Peyer's patch (tissue), 4 donors: ENCODE measurements around the gene SSB. TPM values are rescaled to one million over a fixed set of nuclear protein-coding genes. Genes with fewer than 3 reads are reported as not detected.

Experiments used
- DNase-seq, 3 donors: peaks; one replicate each; pipeline ENCODE4 v3.0.0-alpha.2; 2017 to 2019
- H3K27ac ChIP-seq, 4 donors: fragments of 200-600 bp; sonication (generic); one replicate each; pipeline ENCODE4 v1.5.1; 2016 to 2019
- H3K27me3 ChIP-seq, 2 donors: fragments of 200-600 bp; sonication (generic); one replicate each; pipeline ENCODE4 v1.5.1; 2019
- H3K36me3 ChIP-seq, 3 donors: fragments of 200-600 bp; sonication (generic); one replicate each; pipeline ENCODE4 v1.5.1; 2016 to 2019
- H3K4me1 ChIP-seq, 4 donors: fragments of 200-600 bp; sonication (generic); one replicate each; pipeline ENCODE4 v1.5.1; 2016 to 2019
- H3K4me3 ChIP-seq, 4 donors: fragments of 200-600 bp; sonication (generic); 1 replicate in 3 of 4; 2 replicates in 1 of 4; pipeline ENCODE4 v1.5.1; 2016 to 2019; ENCODE audit warnings: mild to moderate bottlenecking in 1 of 4
- H3K9me3 ChIP-seq, 4 donors: fragments of 200-600 bp; sonication (generic); one replicate each; pipeline ENCODE4 v1.5.1; 2016 to 2019; ENCODE audit warnings: mild to moderate bottlenecking in 1 of 4
- CTCF ChIP-seq, 6 experiments: fragments of 450-650 bp in 4 of 6; fragments of 200-600 bp in 2 of 6; sonication (generic) in 1 of 6; IDR thresholded peaks; one replicate each; pipeline ENCODE4 v1.5.1; 2017 to 2019; ENCODE audit warnings: antibody characterized with exemption in 6 of 6, mild to moderate bottlenecking in 3 of 6, moderate library complexity in 1 of 6
- POLR2A ChIP-seq, 2 donors: fragments of 450-650 bp; IDR thresholded peaks; one replicate each; pipeline ENCODE4 v1.5.1; 2017; ENCODE audit warnings: antibody characterized with exemption in 2 of 2, mild to moderate bottlenecking in 2 of 2, moderate library complexity in 2 of 2
- total RNA-seq, 4 donors: library from RNA; depleted of rRNA; stranded (reverse); fragments of >200 nt; gene quantifications; one replicate each; pipeline ENCODE4 v1.1.0, GENCODE V29; 2016

Gene SSB
- total RNA-seq: 10 to 100 TPM; 26.3 to 81.7 (median 33.3) TPM

DNA sequence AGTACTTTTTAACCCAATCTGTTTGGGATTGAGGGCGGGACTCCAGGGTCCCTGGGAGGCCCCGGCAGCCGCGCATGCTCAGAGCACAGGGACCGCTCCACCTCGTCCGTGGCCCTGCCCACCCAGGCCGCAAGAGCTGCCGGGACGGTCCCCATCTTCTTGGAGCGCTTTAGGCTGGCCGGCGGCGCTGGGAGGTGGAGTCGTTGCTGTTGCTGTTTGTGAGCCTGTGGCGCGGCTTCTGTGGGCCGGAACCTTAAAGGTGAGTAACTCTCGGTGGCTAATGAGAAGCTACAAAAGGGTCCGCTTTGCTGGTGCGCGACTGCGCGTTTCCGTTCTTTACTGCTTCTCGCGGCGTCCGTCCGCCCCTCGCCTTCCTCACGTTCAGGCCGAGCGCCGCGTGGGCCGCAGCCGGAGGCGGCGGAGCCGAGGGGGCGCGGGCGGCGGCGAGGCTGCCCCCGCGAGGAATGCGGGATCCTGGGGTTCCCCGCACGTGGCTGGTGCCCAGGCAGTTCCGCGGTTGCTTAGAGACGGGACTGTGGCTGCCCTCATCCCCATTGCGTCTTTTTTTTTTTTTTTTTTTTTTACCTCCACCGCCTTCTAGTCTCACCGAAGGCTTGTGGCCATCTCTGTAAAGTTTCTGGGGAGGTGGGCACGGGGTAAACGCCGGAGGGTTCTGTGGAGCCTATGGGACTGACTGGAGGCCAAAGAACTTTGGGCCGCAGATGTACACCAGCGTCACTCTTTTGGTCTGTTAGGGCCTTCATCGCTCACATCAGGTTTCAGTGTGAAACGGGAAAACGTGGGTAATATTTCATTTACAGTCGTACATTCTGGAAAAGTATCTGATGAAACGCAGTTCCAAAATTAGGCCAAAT lies at the start of gene SSB:
TSS of gene SSB (plus strand) at position 154 of the 875 bp plus-strand sequence. CDS start 2,090 bp downstream, outside the sequence.
- peak; percentile 42 to 66 for TF ChIP-seq POLR2A (IDR thresholded peaks at IDR 0.05)
- TF ChIP-seq CTCF (IDR thresholded peaks at IDR 0.05): peak in 1 of 6 experiments; percentile 4
- H3K36me3 ChIP-seq: peaks cover 0 to 10% (median 0%) of the 10 kb centered on the region in 3 donors
- H3K4me1 ChIP-seq: peaks cover 0 to 6% (median 0%) of the 10 kb centered on the region in 4 donors
- H3K9me3 ChIP-seq: no peaks in the 10 kb centered on the region
- no peaks in the 10 kb centered on the region for H3K27me3 ChIP-seq
- H3K4me3 ChIP-seq: peak within 1 kb of the TSS; percentile 57 to 84 (median 67)
- peak; percentile 91 to 97 (median 93) for DNase-seq
- H3K27ac ChIP-seq: peak within 1 kb of the TSS; percentile 80 to 90 (median 86)

DNA sequence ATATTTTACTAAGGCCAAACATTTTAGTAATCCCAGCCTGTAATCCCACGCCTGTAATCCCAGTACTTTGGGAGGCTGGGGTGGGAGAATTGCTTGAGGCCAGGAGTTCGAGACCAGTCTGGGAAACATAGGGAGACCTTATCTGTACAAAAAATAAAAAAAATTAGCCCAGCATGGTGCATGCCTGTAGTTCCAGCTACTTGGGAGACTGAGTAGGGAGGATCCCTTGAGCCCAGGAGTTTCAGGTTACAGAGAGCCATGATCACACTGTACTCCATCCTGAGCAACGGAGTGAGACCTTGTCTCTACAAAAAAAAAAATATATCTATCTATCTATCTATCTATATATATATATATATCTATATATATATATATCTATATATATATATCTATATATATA lies 45.9 kb upstream of the SSB start:
- Histone ChIP-seq H3K9me3 (no peaks in the 10 kb centered on the region), H3K27me3 (no peaks in the 10 kb centered on the region)
- TF ChIP-seq POLR2A (IDR thresholded peaks at IDR 0.05): no peak
- TF ChIP-seq CTCF (IDR thresholded peaks at IDR 0.05): no peak

DNA sequence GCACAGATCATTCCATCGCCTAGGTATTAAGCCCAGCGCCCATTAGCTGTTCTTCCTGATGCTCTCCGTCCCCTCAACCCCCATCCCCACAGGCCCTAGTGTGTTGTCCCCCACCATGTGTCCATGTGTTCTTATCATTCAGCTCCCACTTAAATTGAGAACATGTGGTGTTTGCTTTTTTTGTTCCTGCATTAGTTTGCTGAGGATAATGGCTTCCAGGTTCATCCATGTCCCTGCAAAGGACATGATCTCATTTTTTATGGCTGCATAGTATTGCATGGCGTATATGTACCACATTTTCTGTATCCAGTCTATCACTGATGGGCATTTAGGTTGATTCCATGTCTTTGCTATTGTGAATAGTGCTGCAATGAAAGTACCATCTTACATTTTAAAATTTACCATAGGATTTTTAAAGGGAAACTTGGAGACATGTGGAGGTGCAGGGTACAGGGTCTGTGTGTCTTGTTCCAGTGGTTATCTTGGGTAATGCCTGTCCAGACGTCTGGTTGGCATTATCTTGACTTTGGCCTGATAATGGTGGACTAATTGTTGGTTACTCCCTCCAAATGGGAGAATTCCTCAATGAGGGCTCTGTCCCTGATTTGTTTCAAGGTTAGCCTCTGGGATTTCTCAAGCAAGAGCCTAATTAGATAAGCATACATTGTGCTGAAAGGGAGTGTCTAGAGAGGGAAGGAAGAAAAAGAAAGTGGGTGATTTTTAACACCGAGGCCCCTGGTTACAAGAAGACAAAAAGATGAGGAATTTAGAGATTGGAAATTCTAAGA lies 43.4 kb upstream of the SSB start:
- TF ChIP-seq POLR2A (IDR thresholded peaks at IDR 0.05): no peak
- no peak for TF ChIP-seq CTCF (IDR thresholded peaks at IDR 0.05)
- Histone ChIP-seq H3K4me1 (no peaks in the 10 kb centered on the region), H3K4me3 (no peak overlapping the region), H3K9me3 (no peaks in the 10 kb centered on the region), H3K36me3 (no peaks in the 10 kb centered on the region), H3K27me3 (no peaks in the 10 kb centered on the region), H3K27ac (no peak overlapping the region)
- DNase-seq: no peak

More for the DNA sequence above, 45.9 kb upstream of the SSB start:
- H3K4me3 ChIP-seq: no peak overlapping the region
- H3K4me1 ChIP-seq: no peaks in the 10 kb centered on the region
- H3K36me3 ChIP-seq: no peaks in the 10 kb centered on the region
- DNase-seq: no peak
- H3K27ac ChIP-seq: no peak overlapping the region

GRCh38 chr2:169756342-169756741 lies 42.3 kb upstream of the SSB start:
- Histone ChIP-seq H3K27me3 (no peaks in the 10 kb centered on the region), H3K36me3 (no peaks in the 10 kb centered on the region), H3K9me3 (no peaks in the 10 kb centered on the region), H3K4me1 (peaks cover 0 to 2% (median 0%) of the 10 kb centered on the region in 4 donors), H3K4me3 (no peak overlapping the region), H3K27ac (no peak overlapping the region)
- TF ChIP-seq POLR2A (IDR thresholded peaks at IDR 0.05) (no peak), CTCF (IDR thresholded peaks at IDR 0.05) (no peak)
- no peak for DNase-seq

DNA sequence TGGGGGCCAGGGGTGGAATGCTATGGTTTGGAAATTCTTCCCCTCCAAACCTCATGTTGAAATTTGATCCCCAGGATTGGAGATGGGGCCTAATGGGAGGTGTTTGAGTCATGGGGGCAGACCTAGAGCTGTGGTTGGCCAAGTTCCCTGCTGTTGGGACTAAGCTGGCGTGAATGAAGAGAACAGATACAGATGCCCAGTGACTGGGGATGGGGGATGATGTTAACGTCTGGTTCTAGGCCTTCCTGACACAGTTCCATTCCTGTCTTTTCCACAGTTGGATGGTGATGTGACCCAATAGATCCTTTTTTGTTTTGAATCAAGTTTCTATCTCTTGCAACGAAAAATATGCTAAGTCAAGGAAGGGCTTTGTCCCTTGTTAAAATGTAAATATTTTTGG lies 41.3 kb upstream of the SSB start:
- peaks cover 0 to 11% (median 0%) of the 10 kb centered on the region in 4 donors for H3K4me1 ChIP-seq
- no peaks in the 10 kb centered on the region for H3K9me3 ChIP-seq
- no peak overlapping the region for H3K27ac ChIP-seq
- no peak overlapping the region for H3K4me3 ChIP-seq
- TF ChIP-seq CTCF (IDR thresholded peaks at IDR 0.05) (no peak), POLR2A (IDR thresholded peaks at IDR 0.05) (no peak)
- DNase-seq: no peak
- H3K36me3 ChIP-seq: no peaks in the 10 kb centered on the region
- H3K27me3 ChIP-seq: no peaks in the 10 kb centered on the region
